Activated naive CD4-positive, alpha-beta T cell (primary cell): Measurements from ENCODE around the gene SULT2B1.

Experiments
- DNase-seq, 4 experiments: peaks; one replicate each; lab custom pipeline; 2025; lab: John Stamatoyannopoulos, UW

SULT2B1 gene

GRCh38 chr19:48634424-48635262 lies 82.7 kb downstream of the SULT2B1 start:
- peak; percentile 78 to 93 (median 90) for DNase-seq

DNA sequence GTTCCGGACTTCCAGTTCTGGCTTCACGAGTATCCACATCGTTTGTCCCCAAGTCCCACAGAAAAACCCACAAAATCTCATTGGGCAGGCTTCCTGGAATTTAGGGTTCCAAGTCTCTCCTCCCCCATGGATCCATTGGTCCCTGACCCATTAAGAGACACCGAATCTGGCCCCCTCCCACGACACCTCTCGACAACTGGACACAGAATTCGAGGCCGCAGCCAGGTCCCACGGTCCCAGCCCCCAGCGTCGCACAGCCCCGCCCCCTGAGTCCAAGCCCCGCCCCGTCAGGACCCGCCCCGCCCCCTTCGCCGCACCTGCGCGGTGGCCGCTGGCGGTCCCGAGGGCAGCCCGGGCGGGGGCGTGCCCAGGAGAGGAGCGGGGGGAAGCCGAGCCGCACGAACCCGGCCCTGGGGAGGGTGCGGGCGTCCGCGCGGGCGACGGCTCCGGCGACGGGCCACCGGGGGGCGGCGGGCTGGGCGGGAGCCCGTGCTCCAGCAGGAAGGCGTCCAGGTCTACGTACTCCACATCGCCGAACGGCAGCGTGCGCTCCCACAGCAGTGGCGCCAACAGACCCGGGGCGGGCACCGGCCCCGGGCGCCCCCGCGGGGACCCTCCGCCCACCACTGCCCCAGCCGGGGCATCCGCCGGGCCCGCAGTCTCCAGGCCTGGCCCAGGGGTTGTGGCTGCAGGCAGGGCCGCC lies 83.4 kb downstream of the SULT2B1 start:
- DNase-seq: peak; percentile 57 to 82 (median 72)

GRCh38 chr19:48635966-48636858 lies 84.2 kb downstream of the SULT2B1 start:
- peak in 1 of 4 experiments; percentile 24 for DNase-seq

GRCh38 chr19:48636859-48637448 lies 85.0 kb downstream of the SULT2B1 start, which contains the start of gene DBP:
Gene DBP, minus strand, starts transcription at chr19:48637379. Its CDS starts 385 bp downstream, at chr19:48636994.
- peak in 1 of 4 experiments; percentile 55 for DNase-seq

DNA sequence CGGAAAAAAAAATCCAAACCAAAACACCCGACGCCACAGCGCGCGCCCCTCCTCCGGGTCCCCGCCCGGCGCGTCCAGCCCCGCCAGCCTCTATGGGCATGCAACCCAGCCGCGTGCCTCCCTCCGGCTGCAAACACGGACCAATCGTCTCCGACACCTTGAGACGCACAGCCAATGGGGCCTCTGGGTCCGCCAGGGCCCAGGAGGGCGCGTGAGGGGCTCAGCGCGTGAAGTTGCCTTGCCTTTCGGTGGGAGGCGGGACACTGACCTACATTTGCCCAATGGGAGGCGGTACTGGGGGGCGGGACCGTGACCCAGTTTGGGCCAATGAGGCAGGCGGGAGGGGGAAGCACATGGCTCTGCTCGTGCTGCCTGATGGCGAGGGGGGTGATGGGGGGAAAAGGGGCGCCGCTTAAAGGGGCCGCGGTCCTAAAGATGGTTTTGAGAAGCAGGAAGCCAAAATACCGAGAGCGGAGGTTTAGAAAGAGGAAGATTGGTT lies 85.5 kb downstream of the SULT2B1 start:
- DNase-seq: peak; percentile 95 to 99 (median 97)

GRCh38 chr19:48637948-48638830 lies 86.2 kb downstream of the SULT2B1 start:
- peak; percentile 49 to 78 (median 68) for DNase-seq

DNA sequence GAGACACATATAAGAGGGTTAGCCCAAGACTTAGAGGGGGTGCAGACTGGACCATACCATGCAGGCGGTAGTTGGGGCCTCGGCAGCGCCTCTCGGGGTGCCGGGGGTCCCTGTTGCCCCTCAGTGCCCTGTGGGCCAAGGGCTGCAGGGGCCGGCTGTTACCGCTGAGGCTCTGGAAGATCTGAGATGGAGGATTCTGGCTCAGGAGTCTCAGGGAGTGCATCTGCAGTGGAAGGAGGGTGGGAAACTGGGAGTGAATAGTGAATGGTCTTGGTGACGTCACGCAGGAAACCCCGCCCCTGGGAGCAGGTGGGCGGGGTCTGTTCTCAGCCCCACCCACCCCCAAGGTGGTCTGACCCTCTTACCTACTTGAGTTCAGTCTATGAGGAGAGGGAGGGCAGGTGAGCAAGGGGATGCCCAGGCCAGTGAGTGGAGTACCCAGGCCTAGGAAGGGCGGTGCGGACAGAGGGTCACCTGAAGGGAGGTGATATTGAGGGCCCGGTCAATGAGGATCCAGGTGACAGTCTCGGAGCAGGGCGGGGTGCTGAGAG lies 86.9 kb downstream of the SULT2B1 start:
- no peak for DNase-seq

- no peak for DNase-seq
Measured at GRCh38 chr19:48639483-48640375, 87.8 kb downstream of the SULT2B1 start.

DNA sequence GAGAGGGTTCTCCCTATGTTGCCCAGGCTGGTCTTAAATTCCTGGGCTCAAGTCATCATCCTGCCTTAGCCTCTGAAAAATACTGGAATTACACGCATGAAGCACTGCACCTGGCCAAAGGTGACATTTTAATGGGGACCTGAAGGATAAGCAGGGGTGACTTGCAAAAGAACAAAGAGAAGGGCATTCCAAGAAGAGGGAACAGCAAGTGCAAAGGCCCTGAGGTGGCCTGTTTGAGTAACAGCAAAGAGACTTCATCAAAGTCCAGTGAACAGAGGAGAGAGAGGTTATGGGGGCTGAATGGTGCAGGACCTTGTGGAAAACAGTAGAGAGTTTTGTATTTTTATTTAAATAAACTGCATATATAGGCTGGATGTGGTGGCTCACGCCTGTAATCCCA lies 89.9 kb downstream of the SULT2B1 start:
- DNase-seq: no peak

GRCh38 chr19:48642862-48643261 lies 90.9 kb downstream of the SULT2B1 start:
- no peak for DNase-seq

DNA sequence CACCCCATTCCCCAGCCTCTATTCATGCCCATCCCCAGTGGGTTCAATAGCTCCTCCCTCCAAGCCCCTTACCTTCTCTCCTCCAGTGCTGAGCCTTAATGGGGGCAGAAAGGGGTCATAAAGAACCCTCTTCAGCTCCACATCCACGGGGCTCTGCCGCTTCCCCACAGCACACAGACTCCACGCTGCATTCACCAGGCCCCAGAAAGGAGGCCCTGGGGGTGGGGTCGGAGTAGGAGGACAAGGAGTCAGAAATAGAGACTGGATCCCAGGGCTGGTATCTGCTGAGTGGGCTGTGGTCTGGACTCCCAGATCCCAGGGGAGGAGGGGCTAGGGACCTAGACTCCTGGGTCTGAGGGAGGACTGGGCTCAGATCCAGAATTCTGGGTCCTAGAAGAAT lies 92.4 kb downstream of the SULT2B1 start:
- DNase-seq: no peak

- DNase-seq: peak in 3 of 4 experiments; percentile 44 to 61 (median 46)
Measured at GRCh38 chr19:48644839-48645619, 93.1 kb downstream of the SULT2B1 start.

DNA sequence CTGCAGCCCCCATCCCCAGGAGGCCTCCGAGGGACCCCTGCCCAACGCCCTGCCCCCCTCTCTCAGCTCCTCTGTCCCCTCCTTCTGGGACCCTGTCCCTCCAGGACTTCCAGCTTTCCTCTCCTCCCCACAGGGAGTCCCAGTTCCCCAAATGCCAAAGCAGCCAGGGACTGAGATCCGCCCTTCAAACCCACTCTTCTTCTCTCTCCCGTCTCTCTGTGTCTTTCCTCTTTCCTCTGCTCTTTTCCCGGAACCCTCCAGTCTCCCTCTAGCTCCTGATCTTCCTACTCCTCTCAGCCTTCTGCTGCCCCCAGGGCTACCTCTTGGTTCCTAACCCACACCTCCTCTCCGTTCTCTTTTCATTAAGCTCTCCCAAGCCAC lies 93.6 kb downstream of the SULT2B1 start:
- DNase-seq: no peak

DNA sequence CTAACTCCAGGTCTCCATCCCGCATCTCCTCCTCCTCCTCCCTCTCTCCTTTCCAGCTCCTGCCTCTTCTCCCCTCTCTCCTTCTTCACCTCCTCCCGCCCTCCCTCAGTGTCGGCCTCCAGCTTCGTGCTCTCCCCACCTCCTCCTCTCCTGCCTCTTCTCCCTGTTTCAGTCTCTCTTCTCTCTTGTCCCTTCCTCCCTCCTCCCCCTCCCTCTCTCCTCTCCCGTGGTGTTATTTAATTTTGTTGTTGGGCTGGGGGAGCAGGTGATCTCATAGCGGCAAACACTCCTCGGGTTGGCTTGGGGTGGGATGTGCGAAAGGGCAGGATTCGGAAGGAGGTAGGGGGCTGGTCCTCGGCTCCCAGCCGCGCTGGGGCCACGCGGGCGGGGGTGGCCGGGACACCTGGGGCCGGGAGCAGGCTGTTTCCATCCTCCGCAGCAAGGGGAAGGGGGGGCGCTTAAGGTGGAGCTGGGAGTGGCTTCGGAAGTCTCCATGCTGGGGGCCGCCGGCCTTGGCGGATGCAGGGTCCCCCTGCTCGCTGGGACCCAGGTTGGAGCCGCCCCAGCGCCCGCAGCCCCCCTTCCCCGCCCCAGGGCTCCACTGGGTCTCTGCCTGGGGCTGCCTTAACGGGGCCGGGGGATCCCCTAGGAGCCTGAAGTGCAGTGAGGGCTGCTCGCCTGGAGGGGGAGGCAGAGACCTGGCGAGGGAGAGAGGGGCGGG lies 94.2 kb downstream of the SULT2B1 start, which contains the start of gene CA11:
Gene CA11, minus strand, starts transcription at position 187 of the 721 bp plus-strand sequence. CDS start 555 bp downstream, outside the sequence.
- peak; percentile 73 to 88 (median 82) for DNase-seq

GRCh38 chr19:48646722-48647216 lies 94.8 kb downstream of the SULT2B1 start:
- no peak for DNase-seq

DNA sequence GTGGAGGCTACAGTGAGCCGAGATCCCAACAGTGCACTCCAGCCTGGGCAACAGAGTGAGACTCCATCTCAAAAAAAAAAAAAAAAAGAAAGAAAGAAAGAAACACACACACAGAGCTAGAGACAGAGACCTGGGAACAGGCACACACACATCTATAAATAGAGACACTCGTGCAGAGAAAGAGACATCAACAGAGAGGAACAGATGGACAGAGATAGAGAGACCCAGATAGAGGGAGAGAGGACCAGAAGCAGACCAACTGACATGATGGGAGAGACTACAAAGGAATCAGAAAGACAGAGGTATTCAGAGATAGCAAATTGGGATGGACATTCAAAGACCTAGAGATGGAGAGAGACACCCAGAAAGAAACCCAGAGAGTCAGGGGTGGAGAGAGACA lies 96.2 kb downstream of the SULT2B1 start:
- DNase-seq: no peak
